Measurements from ENCODE around the gene THAP12.
"Not testable (repeated sequence)": the region's sequence is repeated elsewhere in the genome, so short reads cannot be mapped to it uniquely, and the experiment has no call there.

The THAP12 gene

GRCh38 chr11:76380977-76381719, at the start of gene THAP12, which contains the start of gene GVQW3:
TSS of gene THAP12 (minus strand) at chr11:76381132. CDS start at chr11:76380836, 296 bp downstream.
TSS of gene GVQW3 (plus strand) at chr11:76381323. CDS start at chr11:76381829, 506 bp downstream.
- peak; percentile 98 for DNase-seq

- no peak for DNase-seq
Measured at GRCh38 chr11:76426660-76427059, 45.7 kb upstream of the THAP12 start.

GRCh38 chr11:76424891-76425290, 44.0 kb upstream of the THAP12 start:
- no peak for DNase-seq

GRCh38 chr11:76424379-76424778, 43.4 kb upstream of the THAP12 start:
- DNase-seq: no peak

GRCh38 chr11:76419896-76420295, 39.0 kb upstream of the THAP12 start:
- no peak for DNase-seq

DNA sequence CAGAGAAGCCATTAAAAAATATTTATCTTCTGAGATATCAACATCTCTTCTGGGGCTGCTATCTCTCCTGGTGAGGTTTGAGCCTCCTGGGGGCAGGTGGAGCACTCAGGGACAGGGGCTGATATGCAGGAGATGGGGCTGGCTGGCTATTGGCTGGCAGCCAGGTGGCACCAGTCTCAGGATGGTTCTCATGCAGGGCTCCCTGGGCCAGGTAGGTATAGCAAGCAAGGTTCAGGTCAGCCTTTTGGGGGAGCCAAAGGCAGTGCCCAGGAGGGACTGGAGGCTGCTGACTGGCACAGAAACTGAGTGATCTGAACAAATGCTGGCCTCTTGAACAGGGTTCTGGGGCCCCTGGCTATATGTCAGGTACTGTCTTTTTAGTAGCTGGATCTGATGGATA, 34.1 kb upstream of the THAP12 start:
- no peak for DNase-seq

GRCh38 chr11:76410851-76411357, 30.0 kb upstream of the THAP12 start:
- no peak for DNase-seq

- no peak for DNase-seq
Measured at GRCh38 chr11:76408171-76408965, 27.4 kb upstream of the THAP12 start.

GRCh38 chr11:76406359-76406758, 25.4 kb upstream of the THAP12 start:
- DNase-seq: no peak

- not testable (repeated sequence) for DNase-seq
Measured at GRCh38 chr11:76401484-76401883, 20.6 kb upstream of the THAP12 start.

DNA sequence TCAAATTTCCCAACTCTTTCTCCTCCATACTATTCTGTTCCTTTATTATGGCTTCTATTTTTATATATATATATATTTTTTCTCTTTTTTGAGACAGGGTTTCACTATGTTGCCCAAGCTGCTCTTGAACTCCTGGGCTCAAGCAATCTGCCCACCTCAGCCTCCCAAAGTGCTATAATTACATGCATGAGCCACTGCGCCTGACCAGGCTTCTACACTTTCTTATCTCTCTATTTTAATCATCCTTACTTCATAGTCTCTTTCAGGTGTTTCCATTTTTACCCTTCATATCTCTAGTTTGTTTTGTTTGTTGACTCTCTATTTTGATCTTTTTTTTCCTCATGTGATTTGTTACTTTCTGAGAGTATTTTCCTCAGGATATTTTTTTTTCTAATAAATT, 20.0 kb upstream of the THAP12 start:
- no peak for DNase-seq

DNA sequence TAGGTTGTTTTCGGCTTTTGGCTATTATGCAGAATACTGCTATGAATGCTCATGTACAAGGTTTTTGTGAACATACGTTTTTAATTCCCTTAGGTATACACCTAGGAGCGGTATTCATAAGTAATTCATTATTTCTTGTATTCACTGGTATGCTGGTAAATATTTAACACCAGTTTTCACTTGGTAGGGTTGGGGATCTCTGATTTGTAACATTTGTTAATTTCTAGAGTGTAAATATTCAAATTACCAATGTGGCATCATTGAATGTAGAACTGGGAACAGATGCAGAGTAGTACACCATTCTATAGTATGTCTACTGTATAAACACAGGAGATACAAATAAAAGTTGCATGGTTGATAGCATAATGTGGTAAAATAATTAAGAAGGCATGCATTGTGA, 16.5 kb upstream of the THAP12 start:
- DNase-seq: no peak

DNA sequence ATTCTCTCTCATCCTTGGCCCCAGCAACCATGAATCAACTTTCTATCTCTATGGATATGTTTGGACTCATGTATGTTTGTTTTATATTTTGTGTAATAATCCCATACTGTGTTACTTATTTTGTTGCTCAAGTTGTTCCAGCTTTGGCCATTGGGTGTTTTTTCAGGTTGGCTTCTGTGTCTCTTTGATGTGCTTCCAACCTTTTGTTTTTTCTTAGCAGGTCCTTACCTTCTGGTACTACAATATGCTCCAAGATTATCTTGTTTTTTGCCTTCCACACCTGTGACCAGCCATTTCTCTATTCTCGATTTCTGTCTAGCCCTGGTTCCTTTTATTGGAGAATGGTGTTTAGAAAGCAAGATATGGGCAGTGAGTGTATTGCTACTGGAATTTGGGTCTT, 14.4 kb upstream of the THAP12 start:
- DNase-seq: no peak

- DNase-seq: no peak
Measured at GRCh38 chr11:76394411-76394810, 13.5 kb upstream of the THAP12 start.

GRCh38 chr11:76392870-76393269, 11.9 kb upstream of the THAP12 start:
- no peak for DNase-seq

GRCh38 chr11:76391811-76392475, 11.0 kb upstream of the THAP12 start:
- no peak for DNase-seq

GRCh38 chr11:76391021-76391420, 10.1 kb upstream of the THAP12 start:
- DNase-seq: no peak

- DNase-seq: no peak
Measured at GRCh38 chr11:76388408-76388807, 7.5 kb upstream of the THAP12 start.

GRCh38 chr11:76385903-76386302, 5.0 kb upstream of the THAP12 start:
- DNase-seq: no peak

DNA sequence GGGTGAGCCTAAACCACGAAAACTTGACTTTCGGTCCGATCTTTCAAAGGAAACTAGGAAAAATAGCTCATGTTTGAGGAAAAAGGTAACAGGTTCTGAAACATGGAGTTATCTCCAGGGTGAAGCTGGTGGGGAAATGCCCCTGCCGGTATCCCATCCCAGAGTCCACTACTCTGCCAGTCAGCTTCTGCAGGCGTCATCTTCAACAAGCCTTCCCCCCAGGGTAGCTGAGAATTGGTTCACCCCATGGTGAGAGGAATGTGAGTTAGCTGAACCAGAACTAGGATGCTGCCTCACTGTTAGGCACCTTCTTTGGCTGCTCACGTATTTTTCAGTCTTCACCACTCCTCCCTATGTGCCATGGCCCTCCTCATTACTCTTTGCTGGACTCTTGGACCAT, 1.3 kb upstream of the THAP12 start:
- DNase-seq: no peak

- DNase-seq: no peak
Measured at GRCh38 chr11:76380159-76380976, 564 bp downstream of the THAP12 start.

DNA sequence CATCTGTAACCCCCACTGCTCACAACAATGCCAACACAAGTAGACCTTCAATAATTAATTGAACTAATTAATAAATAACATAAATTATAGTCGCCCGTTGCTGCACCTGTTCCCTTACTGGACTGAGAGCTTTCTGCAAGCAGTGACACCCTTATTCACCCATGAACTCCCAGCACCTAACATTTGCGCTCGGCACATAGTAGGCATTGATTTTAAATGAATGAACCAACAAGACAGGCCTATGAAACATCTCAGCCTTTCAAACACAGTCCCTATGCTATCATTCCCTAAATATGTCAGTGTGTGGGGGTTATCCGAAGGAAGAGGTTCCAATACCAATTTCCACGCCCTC, 1.1 kb downstream of the THAP12 start:
- DNase-seq: no peak

All from KG1 (cell line).